Common myeloid progenitor, CD34-positive (primary cell): ENCODE measurements around the gene TCF25.

Source experiments
- CTCF ChIA-PET: fragments of 350-600 bp; sonication (Branson Sonifier 250); formaldehyde crosslinking; loops from one replicate; lab custom pipeline; 2021; ENCODE audit warnings: antibody characterized with exemption; lab: Charles Lee
- POLR2A ChIA-PET: fragments of 350-600 bp; sonication (Branson Sonifier 250); formaldehyde crosslinking; loops from one replicate; lab custom pipeline; 2021; ENCODE audit warnings: antibody characterized with exemption; lab: Charles Lee
- DNase-seq, 3 donors: peaks; one replicate each; pipeline versions ENCODE4 v3.0.0 to v3.0.0-alpha.2; 2013
- H3K27ac ChIP-seq, 2 experiments: 1 replicate in 1 of 2; 2 replicates in 1 of 2; pipeline ENCODE4 v1.7.0; 2013; ENCODE audit warnings: inconsistent platforms in 2 of 2, low read length in 2 of 2, mild to moderate bottlenecking in 2 of 2, low read depth in 1 of 2, moderate library complexity in 1 of 2; ENCODE audit not compliant: severe bottlenecking in 2 of 2, insufficient read depth in 1 of 2, poor library complexity in 1 of 2
- H3K27me3 ChIP-seq, 5 experiments: replicated peaks in 2 of 5; 1 replicate in 3 of 5; 2 replicates in 2 of 5; pipeline versions ENCODE4 v1.6.1 to v1.7.0; 2013; ENCODE audit warnings: low read length in 4 of 5, mild to moderate bottlenecking in 2 of 5, moderate library complexity in 2 of 5, inconsistent platforms in 1 of 5; ENCODE audit not compliant: insufficient read depth in 5 of 5, control insufficient read depth in 4 of 5
- H3K36me3 ChIP-seq, 4 experiments: 1 replicate in 2 of 4; 2 replicates in 2 of 4; pipeline versions ENCODE4 v1.6.1 to v1.7.0; 2013; ENCODE audit warnings: low read length in 3 of 4, control low read depth in 1 of 4, mild to moderate bottlenecking in 1 of 4; ENCODE audit not compliant: control insufficient read depth in 4 of 4, insufficient read depth in 4 of 4
- H3K4me1 ChIP-seq, 4 experiments: 1 replicate in 3 of 4; 2 replicates in 1 of 4; pipeline versions ENCODE4 v1.6.1 to v1.7.1; 2013; ENCODE audit warnings: low read length in 3 of 4, mild to moderate bottlenecking in 3 of 4, control low read depth in 1 of 4, inconsistent platforms in 1 of 4, moderate library complexity in 1 of 4; ENCODE audit not compliant: control insufficient read depth in 4 of 4, insufficient read depth in 4 of 4; ENCODE audit errors: control extremely low read depth in 1 of 4
- H3K4me3 ChIP-seq, 7 experiments: 1 replicate in 4 of 7; 2 replicates in 3 of 7; pipeline versions ENCODE4 v1.5.1 to v1.7.0; 2013; ENCODE audit warnings: mild to moderate bottlenecking in 7 of 7, low read length in 6 of 7, moderate library complexity in 6 of 7, inconsistent platforms in 2 of 7, low read depth in 2 of 7, control low read depth in 1 of 7; ENCODE audit not compliant: insufficient read depth in 4 of 7, control insufficient read depth in 1 of 7; ENCODE audit errors: extremely low read depth in 1 of 7
- H3K9me3 ChIP-seq, 5 experiments: 1 replicate in 4 of 5; 2 replicates in 1 of 5; pipeline versions ENCODE4 v1.6.1 to v1.7.1; 2013; ENCODE audit warnings: low read length in 4 of 5, mild to moderate bottlenecking in 2 of 5, inconsistent platforms in 1 of 5, low read depth in 1 of 5, moderate library complexity in 1 of 5; ENCODE audit not compliant: control insufficient read depth in 4 of 5, insufficient read depth in 2 of 5; ENCODE audit errors: control extremely low read depth in 1 of 5
- WGBS: methylation state at CpG from one replicate; pipeline ENCODE4 v1.1.5; 2013; ENCODE audit not compliant: insufficient coverage; 5-methylcytosine and 5-hydroxymethylcytosine counted together

The TCF25 gene

GRCh38 chr16:89898201-89898967 is 25.0 kb downstream of the TCF25 start:
- Histone ChIP-seq H3K4me1 (no peaks in the 10 kb centered on the region), H3K4me3 (no peak overlapping the region), H3K36me3 (peaks cover 24 to 78% (median 53%) of the 10 kb centered on the region in 4 experiments), H3K27ac (no peak overlapping the region), H3K27me3 (no peaks in the 10 kb centered on the region), H3K9me3 (no peaks in the 10 kb centered on the region)
- POLR2A ChIA-PET: no interaction called here
- CTCF ChIA-PET: interaction anchor here (1.5 to 1.8 kb wide), 2 partner anchors 10 to 39 kb away, joined by 3 to 11 read pairs; no protein-coding TSS in a partner anchor
- WGBS: 98% methylated on average over 30 of the region's 36 CpGs
- no peak for DNase-seq

GRCh38 chr16:89899879-89900481 is 26.6 kb downstream of the TCF25 start:
- Histone ChIP-seq H3K4me1 (no peaks in the 10 kb centered on the region), H3K36me3 (peaks cover 23 to 79% (median 54%) of the 10 kb centered on the region in 4 experiments), H3K27ac (no peak overlapping the region), H3K4me3 (no peak overlapping the region), H3K27me3 (no peaks in the 10 kb centered on the region), H3K9me3 (no peaks in the 10 kb centered on the region)
- WGBS: 97% methylated on average over 20 of the region's 20 CpGs
- CTCF ChIA-PET: interaction anchor here (1.1 to 1.9 kb wide), 3 partner anchors 10 to 40 kb away, joined by 3 to 7 read pairs (median 3); partner anchors contain the start of gene MC1R
- POLR2A ChIA-PET: no interaction called here
- DNase-seq: no peak

- H3K27me3 ChIP-seq: no peaks in the 10 kb centered on the region
- WGBS: 99% methylated on average over 16 of the region's 17 CpGs
- H3K4me3 ChIP-seq: no peak overlapping the region
- no peaks in the 10 kb centered on the region for H3K9me3 ChIP-seq
- peaks cover 18 to 81% (median 53%) of the 10 kb centered on the region in 4 experiments for H3K36me3 ChIP-seq
- no peak for DNase-seq
- POLR2A ChIA-PET: no interaction called here
- H3K27ac ChIP-seq: no peak overlapping the region
- no peaks in the 10 kb centered on the region for H3K4me1 ChIP-seq
- CTCF ChIA-PET: interaction anchor here (1.9 kb wide), 1 partner anchor 9 kb away, joined by 7 read pairs; no protein-coding TSS in a partner anchor
Observed at GRCh38 chr16:89900885-89901284, 27.5 kb downstream of the TCF25 start.

- no peak for DNase-seq
- Histone ChIP-seq H3K27ac (no peak overlapping the region), H3K36me3 (peaks cover 13 to 80% (median 56%) of the 10 kb centered on the region in 4 experiments), H3K9me3 (peaks cover 0 to 4% (median 3%) of the 10 kb centered on the region in 5 experiments), H3K4me3 (no peak overlapping the region), H3K27me3 (no peaks in the 10 kb centered on the region), H3K4me1 (no peaks in the 10 kb centered on the region)
- CTCF ChIA-PET: no interaction called here
- 95% methylated on average over 11 of the region's 11 CpGs for WGBS
- POLR2A ChIA-PET: no interaction called here
Observed at GRCh38 chr16:89902980-89903379, 29.6 kb downstream of the TCF25 start.

GRCh38 chr16:89903908-89904515 is 30.6 kb downstream of the TCF25 start:
- POLR2A ChIA-PET: no interaction called here
- H3K9me3 ChIP-seq: peaks cover 0 to 4% (median 3%) of the 10 kb centered on the region in 5 experiments
- no peaks in the 10 kb centered on the region for H3K4me1 ChIP-seq
- peaks cover 9 to 78% (median 53%) of the 10 kb centered on the region in 4 experiments for H3K36me3 ChIP-seq
- no peak for DNase-seq
- no peak overlapping the region for H3K27ac ChIP-seq
- CTCF ChIA-PET: no interaction called here
- H3K4me3 ChIP-seq: no peak overlapping the region
- H3K27me3 ChIP-seq: no peaks in the 10 kb centered on the region
- 96% methylated on average over 19 of the region's 19 CpGs for WGBS

- WGBS: 95% methylated on average over 28 of the region's 31 CpGs
- ChIA-PET CTCF (no interaction called here), POLR2A (no interaction called here)
- Histone ChIP-seq H3K9me3 (peaks cover 0 to 4% (median 3%) of the 10 kb centered on the region in 5 experiments), H3K36me3 (peaks cover 7 to 73% (median 49%) of the 10 kb centered on the region in 4 experiments), H3K27ac (no peak overlapping the region), H3K27me3 (no peaks in the 10 kb centered on the region), H3K4me3 (no peak overlapping the region), H3K4me1 (peaks cover 0 to under 1% (median 0%) of the 10 kb centered on the region in 4 experiments)
- DNase-seq: no peak
Observed at GRCh38 chr16:89904606-89905510, 31.5 kb downstream of the TCF25 start.
